Activated T-cell treated with anti-CD3 and anti-CD28 coated beads, Interleukin-2, amount 50 U/mL, for 48 hours (primary cell): ENCODE results near the gene ABHD12B.

ENCODE experiments used
- DNase-seq, 2 experiments: peaks; one replicate each; pipeline ENCODE4 v3.0.0-alpha.2; 2020

ABHD12B gene, protein sequence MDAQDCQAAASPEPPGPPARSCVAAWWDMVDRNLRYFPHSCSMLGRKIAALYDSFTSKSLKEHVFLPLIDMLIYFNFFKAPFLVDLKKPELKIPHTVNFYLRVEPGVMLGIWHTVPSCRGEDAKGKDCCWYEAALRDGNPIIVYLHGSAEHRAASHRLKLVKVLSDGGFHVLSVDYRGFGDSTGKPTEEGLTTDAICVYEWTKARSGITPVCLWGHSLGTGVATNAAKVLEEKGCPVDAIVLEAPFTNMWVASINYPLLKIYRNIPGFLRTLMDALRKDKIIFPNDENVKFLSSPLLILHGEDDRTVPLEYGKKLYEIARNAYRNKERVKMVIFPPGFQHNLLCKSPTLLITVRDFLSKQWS

GRCh38 chr14:50871914-50872732, at the start of gene ABHD12B:
ABHD12B (plus strand) TSS chr14:50872053; CDS start chr14:50872175, 122 bp downstream.
- no peak for DNase-seq

DNA sequence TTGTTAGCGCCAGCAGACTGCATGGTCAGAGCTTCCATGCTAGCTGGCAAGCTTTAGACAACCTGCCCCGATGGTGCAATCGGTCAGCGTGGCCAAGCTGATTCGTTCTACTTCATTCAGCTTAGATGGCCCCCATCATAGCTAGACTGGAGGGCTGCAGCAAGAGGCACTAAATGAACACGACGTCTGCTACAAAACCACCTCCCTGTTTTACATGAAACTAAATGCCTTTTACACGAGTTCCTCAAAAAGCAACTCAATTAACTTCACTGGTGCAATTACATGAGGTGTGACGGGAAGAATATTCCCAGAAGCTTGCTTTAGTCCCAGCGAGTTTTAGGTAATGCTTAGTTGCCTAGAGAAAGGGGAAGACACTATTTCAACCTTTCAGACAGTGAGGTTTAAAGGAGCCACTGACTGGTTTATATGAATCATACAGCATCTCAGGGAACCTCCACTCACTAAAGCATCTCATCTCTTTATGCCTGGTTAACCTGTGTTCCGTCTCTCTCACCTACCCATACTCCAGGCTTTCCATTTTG, 49.3 kb upstream of the ABHD12B start:
- peak; percentile 28 to 32 for DNase-seq

DNA sequence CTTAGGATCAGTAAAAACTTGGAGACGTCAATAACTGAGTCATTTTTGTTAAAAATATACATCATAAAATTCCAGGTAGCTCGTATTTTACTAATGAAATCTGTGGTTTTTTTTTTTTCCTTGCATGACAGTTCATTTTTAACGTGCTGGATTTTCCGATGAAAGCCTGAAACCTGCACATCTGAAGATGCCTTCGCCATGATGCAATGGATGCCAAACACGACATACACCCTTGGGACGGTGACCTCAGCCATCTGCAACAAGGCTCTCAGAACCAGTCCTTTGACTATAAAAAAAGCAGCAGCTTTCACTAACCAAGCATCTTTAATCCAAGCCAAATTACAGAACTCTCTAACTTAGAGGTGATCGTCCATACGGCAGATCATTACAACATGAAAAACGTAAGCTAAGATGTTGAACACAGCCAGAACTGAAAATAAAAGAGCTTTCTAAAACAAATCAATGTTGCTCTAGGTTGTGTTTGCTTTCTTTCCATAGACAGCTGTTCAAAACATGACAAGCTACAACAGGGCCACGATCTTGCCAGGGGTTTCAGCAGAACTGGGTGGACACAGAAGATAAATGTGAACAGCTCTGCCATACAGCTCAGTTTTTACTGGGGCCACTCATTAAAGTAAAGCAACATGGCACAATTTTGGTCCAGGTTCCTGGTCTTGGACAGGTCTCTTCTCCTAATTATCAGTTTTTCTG, 48.6 kb upstream of the ABHD12B start:
- peak in 1 of 2 experiments; percentile 35 for DNase-seq

DNA sequence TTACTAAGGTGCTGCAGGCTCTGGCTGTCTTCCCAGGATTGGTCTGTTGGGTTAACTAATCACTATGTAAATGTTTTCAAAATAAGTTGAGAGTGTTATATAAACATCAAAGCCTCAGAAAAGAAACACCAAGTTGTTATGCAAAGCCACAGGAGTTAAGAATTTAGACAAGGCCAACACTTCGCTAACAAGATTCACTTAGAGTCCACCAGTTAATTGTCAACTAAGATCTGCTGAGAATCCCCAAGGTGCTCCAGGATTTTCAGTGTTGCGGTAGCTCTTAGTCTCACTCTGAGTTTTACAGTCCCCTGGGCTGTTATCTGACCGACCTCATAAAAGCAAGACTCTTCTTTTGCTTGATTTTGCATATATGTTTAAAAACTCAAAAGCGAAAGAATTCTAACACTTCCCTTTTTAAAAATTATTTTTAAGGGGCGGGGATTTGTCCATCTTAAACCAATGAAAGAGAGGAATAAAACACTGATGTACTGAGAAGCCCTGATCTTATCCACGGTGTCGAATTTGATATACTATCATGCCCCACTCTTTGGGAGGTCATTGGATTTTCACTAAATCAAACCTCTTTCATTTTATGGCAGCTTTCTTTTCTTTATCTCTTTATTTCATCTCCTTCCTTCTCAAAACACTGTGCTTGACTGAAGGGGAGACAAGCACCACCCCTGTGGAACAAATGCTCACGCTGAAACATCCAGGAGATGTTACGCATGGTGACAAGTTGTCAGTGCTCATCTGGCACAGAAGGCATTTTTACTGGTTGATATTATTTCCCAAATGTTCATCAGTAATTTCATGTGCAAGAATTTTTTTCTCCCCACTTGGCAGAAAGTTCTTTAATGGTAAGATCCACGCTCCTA, 47.9 kb upstream of the ABHD12B start:
- no peak for DNase-seq

DNA sequence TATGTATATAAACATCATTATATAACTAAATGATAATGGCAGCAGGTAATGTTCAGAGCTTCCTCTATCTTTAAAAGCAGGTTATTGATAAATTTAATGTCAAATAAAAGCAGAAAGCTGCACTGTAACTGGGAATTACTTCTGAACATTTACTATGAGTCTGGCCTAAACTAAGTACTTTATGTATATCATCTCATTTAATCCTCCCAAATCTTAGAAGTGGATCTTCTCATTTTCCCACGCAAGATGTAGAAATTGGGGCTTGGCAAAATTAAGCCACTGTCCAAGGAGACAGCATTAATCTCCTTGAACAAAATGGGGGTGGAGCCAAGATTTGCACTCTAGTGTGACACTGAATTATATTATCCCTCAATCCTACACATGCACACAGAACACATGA, 46.5 kb upstream of the ABHD12B start:
- no peak for DNase-seq

DNA sequence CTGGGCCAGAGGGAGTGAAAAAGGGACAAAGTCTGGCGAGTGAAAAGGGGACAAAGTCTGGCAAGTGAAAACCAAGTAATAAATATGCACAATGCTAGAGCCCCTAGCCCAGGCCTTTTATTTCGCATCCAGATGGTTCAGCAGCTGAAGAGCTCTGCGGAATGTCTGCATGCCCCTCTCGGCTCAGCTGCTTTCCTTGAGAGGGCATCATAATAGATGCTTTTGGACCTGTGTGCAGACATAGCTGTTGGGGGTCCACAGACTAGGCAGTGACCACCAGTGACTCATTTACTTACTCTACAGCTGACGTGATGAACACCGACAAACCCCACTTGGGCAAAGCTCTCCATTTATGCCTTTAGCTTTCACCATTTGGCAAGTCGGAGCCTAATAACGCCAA, 45.2 kb upstream of the ABHD12B start:
- no peak for DNase-seq

DNA sequence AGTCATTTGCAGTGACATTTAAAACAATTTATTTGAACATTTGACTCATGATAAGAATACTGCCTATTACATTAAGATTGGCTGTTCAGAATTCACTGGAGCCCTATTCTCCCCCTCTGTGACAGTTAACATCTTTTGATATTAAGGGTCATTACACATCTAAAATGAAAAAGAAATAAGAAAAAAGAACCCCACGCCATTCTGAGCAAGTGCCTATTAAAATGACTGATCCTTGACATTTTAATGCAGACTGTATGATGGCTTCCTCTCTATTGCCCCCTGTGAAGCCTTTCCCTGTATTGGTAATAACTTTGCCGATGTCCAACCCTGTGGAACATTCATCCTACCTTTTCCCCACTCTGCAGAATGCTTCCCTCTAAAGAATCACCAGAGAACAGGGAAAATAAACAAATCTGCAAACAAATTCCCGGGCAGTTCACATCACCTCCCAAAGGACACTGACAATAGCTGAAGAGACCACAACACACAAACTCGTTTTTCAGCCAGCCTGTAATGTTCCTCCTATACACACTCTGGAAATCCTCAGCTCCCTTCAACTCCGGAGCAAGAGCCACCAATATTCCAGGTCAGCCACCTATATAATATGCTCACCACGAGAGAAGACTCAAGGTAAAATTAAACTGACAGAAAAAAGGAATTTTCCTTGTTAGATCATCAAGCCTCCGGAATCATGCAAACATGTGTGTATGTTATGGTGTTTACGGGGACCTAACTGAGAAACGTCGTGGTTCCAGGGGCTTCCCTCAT, 42.9 kb upstream of the ABHD12B start:
- DNase-seq: no peak

- DNase-seq: no peak
Measured at GRCh38 chr14:50829489-50830043, 42.3 kb upstream of the ABHD12B start.

- DNase-seq: peak; percentile 73 to 79
Measured at GRCh38 chr14:50830044-50830931, 41.6 kb upstream of the ABHD12B start.

- peak; percentile 76 to 83 for DNase-seq
Measured at GRCh38 chr14:50830932-50831725, 40.7 kb upstream of the ABHD12B start, which contains the start of gene NIN. NIN (minus strand) TSS chr14:50831162; CDS start chr14:50822056, 9,106 bp downstream.

DNA sequence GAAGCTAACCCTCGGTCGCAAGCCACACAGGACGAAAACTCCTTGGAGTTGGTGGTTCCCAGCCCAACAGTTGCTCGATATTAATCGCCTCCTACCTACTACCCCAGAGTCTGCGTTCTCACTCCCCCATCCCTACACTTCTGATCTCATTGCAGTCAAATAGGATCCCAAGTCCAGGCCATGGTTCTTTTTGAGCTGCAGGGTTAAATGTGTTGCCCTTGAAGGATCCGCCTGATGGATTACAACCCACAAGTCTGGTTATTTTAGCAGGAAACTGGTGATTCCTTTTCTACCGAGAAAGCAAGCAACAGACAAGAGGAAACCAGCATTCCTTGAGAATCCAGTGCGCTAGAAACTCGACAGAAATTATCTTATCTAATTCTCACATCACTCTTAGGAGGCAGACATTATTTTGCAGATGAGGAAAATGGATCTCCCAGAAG, 40.1 kb upstream of the ABHD12B start:
- DNase-seq: no peak

DNA sequence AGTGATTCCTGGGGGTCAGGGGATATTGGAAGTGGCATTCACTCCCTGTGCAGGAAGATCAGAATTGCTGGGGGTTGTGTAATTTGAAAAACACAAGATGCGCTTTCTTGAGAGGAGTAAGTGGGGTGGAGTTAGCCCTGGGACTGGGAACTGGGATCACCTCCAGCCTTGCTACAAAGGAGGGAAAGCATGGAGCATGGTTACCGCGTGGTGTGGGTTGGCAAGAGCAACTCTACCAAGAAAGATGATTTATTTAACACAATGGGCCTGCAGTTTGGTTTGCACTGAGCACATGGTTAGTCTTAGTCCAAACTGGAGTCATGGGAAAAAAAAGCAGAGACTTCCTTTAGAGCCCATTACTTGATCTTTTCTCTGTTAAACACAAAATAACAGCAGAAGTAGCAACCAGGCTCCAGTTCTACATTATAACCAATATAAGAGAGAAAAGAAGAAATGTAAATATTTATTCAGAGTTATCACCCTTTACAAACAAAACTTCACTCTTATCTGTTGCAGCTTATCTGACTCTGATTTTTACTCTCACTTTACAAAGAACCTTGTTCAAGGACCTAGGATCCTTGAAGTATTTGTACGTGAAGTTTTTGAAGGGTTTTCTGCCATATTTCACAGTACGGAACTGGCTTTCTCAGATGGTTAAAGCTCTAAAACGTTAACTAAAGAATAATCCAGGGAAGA, 38.8 kb upstream of the ABHD12B start:
- no peak for DNase-seq

DNA sequence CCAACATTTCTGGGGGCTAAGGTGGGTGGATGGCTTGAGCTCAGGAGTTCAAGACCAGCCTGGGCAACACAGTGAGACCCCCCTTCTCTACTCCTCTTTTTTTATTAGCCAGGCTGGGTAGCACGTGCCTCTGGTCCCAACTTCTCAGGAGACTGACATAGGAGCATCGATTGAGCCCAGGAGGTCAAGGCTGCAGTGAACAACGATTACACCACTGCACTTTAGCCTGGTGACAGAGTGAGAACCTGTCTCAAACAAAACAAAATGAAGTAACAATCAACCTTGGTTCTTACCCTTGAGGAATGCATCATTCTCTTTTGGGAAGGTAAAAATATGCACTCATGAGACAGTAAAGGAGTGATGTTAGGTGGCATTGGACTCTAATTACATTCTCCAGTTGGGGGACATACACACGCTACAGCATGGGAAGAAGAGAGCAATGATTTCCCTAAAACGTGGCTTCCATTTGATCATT, 37.0 kb upstream of the ABHD12B start:
- DNase-seq: no peak

GRCh38 chr14:50835280-50835679, 36.6 kb upstream of the ABHD12B start:
- DNase-seq: no peak

- DNase-seq: no peak
Measured at GRCh38 chr14:50836515-50836914, 35.3 kb upstream of the ABHD12B start.

GRCh38 chr14:50837271-50837670, 34.6 kb upstream of the ABHD12B start:
- DNase-seq: no peak

GRCh38 chr14:50837850-50838470, 33.9 kb upstream of the ABHD12B start:
- no peak for DNase-seq

GRCh38 chr14:50839048-50839447, 32.8 kb upstream of the ABHD12B start:
- peak in 1 of 2 experiments; percentile 35 for DNase-seq
